Measurements from ENCODE around the gene FBXW8. TPM values are rescaled to one million over a fixed set of nuclear protein-coding genes. Genes with fewer than 3 reads are reported as not detected.
"Not testable (repeated sequence)": the region's sequence is repeated elsewhere in the genome, so short reads cannot be mapped to it uniquely, and the experiment has no call there.

FBXW8 gene
- total RNA-seq, 1 experiment from 2014 or later: 34.8 TPM

DNA sequence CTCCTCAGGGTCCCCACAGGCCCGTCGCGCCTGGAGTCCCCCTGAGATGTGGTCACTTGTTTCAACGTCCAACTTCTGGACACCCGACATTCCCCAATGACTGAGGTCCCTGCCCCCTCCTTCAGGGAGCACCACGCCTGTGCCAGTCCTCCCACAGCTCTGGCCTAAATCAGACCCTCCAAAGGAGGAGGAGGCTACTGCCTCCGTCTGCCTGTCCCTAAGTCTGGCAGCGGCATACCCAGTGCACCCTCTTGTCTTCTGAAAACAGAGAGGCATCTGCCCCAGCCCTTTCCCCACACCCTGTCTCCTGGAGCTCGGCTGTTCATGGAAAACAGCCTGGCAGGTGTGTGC is 142.3 kb downstream of the FBXW8 start:
- Histone ChIP-seq H3K4me3 (ENCODE audit: low read length) (peak overlapping the region; percentile 54; the same call in 1 of the 2 replicates), H3K27ac (ENCODE audit: low read length) (peak overlapping the region; percentile 100), H3K9ac (ENCODE audit: low read length) (peak overlapping the region; percentile 84), H2AFZ (ENCODE audit: low read length) (no peak overlapping the region), H3K27me3 (ENCODE audit: low read length) (no peaks in the 10 kb centered on the region), H3K79me2 (ENCODE audit: low read length) (no peaks in the 10 kb centered on the region; the same call in 1 of the 2 replicates), H3K4me1 (ENCODE audit: low read length) (peaks cover 72% of the 10 kb centered on the region), H3K36me3 (ENCODE audit: insufficient read depth, low read length) (peaks cover 7% of the 10 kb centered on the region; the same call in 1 of the 2 replicates), H3K4me2 (ENCODE audit: low read depth, low read length, poor library complexity, severe bottlenecking) (peak overlapping the region; percentile 95), H3K9me2 (replicated peaks; ENCODE audit: insufficient read depth, low read length) (no peaks in the 10 kb centered on the region), H3K9me3 (ENCODE audit: low read length) (no peaks in the 10 kb centered on the region), H4K20me1 (ENCODE audit: insufficient read depth, low read depth, low read length) (no peaks in the 10 kb centered on the region)
- peak; percentile 63 for DNase-seq

DNA sequence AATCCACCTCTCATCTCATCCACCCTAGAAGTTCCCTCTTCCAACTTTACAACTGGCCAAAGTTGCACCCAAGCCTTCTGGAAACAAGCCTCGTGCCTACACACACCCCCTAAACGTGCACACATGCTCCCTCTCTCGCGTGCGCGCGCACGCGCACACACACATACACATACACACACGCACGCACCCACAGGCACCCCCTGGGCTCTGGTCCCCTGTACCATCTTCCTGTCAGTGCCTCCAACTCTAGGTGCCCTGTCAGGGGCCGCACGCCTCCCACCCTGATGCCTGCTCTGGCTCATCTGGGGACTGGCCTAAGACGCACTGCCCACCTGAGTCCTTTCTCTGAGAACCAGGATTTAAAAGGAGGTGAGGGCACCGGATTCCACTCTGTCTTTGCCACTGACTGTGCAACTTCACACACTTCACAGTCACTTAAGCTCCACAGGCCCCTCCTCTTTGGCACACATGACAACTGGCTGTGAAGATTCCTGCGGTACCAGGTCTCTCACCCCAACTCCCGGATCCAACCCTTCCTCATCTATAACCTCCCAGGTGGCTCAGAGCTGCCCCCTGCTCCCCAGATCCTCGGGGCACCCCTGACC is 142.9 kb downstream of the FBXW8 start:
- Histone ChIP-seq H3K9me3 (ENCODE audit: low read length) (no peaks in the 10 kb centered on the region), H3K9ac (ENCODE audit: low read length) (peak overlapping the region; percentile 84), H3K4me1 (ENCODE audit: low read length) (peaks cover 72% of the 10 kb centered on the region), H3K27ac (ENCODE audit: low read length) (peak overlapping the region; percentile 100), H3K9me2 (replicated peaks; ENCODE audit: insufficient read depth, low read length) (no peaks in the 10 kb centered on the region), H3K4me2 (ENCODE audit: low read depth, low read length, poor library complexity, severe bottlenecking) (peak overlapping the region; percentile 95), H3K4me3 (ENCODE audit: low read length) (no peak overlapping the region), H3K36me3 (ENCODE audit: insufficient read depth, low read length) (peaks cover 6% of the 10 kb centered on the region; the same call in 1 of the 2 replicates), H3K79me2 (ENCODE audit: low read length) (no peaks in the 10 kb centered on the region), H4K20me1 (ENCODE audit: insufficient read depth, low read depth, low read length) (no peaks in the 10 kb centered on the region), H3K27me3 (ENCODE audit: low read length) (no peaks in the 10 kb centered on the region), H2AFZ (ENCODE audit: low read length) (no peak overlapping the region)
- DNase-seq: peak; percentile 53

DNA sequence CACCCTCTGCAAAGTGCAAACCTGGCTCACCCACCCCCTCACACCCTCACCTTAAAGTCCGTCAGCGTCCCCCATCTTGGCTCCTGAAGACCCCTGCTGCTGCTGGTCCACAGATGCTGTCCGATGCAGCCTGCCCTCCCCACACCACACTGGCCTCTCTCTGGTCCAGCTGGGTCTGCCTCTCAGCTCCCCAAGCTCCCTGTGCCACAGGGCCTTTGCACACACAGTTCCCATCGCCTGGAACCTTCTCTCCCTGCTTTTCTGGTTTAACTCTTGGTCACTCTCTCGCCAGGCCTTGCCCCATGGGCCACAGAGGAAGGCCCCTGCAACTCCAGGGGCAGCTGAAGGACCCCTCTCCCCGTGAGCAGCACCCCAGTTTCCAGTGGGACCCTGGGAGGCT is 143.5 kb downstream of the FBXW8 start:
- Histone ChIP-seq H3K9me2 (replicated peaks; ENCODE audit: insufficient read depth, low read length) (no peaks in the 10 kb centered on the region), H2AFZ (ENCODE audit: low read length) (no peak overlapping the region), H3K4me3 (ENCODE audit: low read length) (no peak overlapping the region), H3K9me3 (ENCODE audit: low read length) (no peaks in the 10 kb centered on the region), H3K27ac (ENCODE audit: low read length) (peak overlapping the region; percentile 100), H3K27me3 (ENCODE audit: low read length) (no peaks in the 10 kb centered on the region), H3K79me2 (ENCODE audit: low read length) (no peaks in the 10 kb centered on the region; the same call in 1 of the 2 replicates), H3K36me3 (ENCODE audit: insufficient read depth, low read length) (no peaks in the 10 kb centered on the region; the same call in 1 of the 2 replicates), H3K9ac (ENCODE audit: low read length) (no peak overlapping the region), H4K20me1 (ENCODE audit: insufficient read depth, low read depth, low read length) (no peaks in the 10 kb centered on the region), H3K4me2 (ENCODE audit: low read depth, low read length, poor library complexity, severe bottlenecking) (no peak overlapping the region), H3K4me1 (ENCODE audit: low read length) (peaks cover 72% of the 10 kb centered on the region)
- no peak for DNase-seq

DNA sequence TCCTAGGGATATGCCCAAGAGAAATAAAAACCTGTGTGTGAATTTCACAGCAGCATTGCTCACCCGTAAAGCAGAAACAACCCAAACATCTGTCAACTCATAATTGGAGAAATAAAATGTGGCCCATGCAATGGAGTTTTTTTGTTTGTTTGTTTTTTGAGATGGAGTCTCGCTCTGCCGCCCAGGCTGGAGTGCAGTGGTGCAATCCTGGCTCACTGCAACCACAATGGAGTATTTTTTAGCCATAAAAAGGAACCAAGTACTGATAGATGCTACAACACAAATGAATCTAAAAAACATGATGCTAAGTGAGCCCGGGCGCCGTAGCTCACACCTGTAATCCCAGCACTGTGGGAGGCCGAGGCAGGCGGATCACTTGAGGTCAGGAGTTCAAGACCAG is 146.9 kb downstream of the FBXW8 start:
- not testable (repeated sequence) for H3K9me3 ChIP-seq (ENCODE audit: low read length); H3K4me3 ChIP-seq (ENCODE audit: low read length); H2AFZ ChIP-seq (ENCODE audit: low read length); DNase-seq; H4K20me1 ChIP-seq (ENCODE audit: insufficient read depth, low read depth, low read length); H3K9ac ChIP-seq (ENCODE audit: low read length); H3K79me2 ChIP-seq (ENCODE audit: low read length); H3K4me2 ChIP-seq (ENCODE audit: low read depth, low read length, poor library complexity, severe bottlenecking); H3K36me3 ChIP-seq (ENCODE audit: insufficient read depth, low read length); H3K9me2 ChIP-seq (replicated peaks; ENCODE audit: insufficient read depth, low read length); H3K27me3 ChIP-seq (ENCODE audit: low read length)
- H3K27ac ChIP-seq (ENCODE audit: low read length): peak overlapping the region; percentile 70
- H3K4me1 ChIP-seq (ENCODE audit: low read length): peaks cover 70% of the 10 kb centered on the region

DNA sequence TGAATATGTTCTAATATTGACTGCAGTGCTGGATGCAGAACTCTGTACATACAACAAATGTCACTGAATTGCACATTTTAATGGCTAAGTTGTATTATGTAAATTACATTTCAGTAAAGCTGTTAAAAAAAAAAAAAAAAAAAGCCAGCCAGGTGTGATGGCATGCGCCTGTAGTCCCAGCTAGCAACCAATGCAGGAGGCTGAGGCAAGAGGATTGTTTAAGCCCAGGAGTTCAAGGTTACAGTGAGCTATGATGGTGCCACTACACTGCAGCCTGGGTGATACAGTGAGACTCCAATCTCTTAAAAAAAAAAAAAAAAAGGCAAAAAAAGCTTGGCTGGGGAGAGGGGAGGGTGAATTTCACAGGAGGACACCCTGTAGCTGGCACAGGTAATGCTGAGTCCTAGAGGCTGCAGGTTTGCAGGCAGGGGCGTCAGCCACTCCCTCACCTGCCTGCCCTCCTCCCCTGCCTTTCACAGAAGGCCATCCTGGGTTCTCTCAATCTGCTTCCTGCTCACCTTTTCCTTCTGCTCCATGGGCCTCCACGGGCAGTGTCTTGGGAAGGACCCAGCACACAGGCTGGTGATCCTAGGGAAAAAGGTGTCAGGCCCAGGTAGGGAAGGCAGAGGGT is 147.8 kb downstream of the FBXW8 start:
- no peaks in the 10 kb centered on the region for H3K27me3 ChIP-seq (ENCODE audit: low read length)
- H2AFZ ChIP-seq (ENCODE audit: low read length): no peak overlapping the region
- peak overlapping the region; percentile 70 for H3K27ac ChIP-seq (ENCODE audit: low read length)
- H3K9ac ChIP-seq (ENCODE audit: low read length): peak overlapping the region; percentile 32; the same call in 1 of the 2 replicates
- H4K20me1 ChIP-seq (ENCODE audit: insufficient read depth, low read depth, low read length): no peaks in the 10 kb centered on the region
- no peak overlapping the region for H3K4me3 ChIP-seq (ENCODE audit: low read length)
- no peaks in the 10 kb centered on the region for H3K9me2 ChIP-seq (replicated peaks; ENCODE audit: insufficient read depth, low read length)
- no peaks in the 10 kb centered on the region for H3K9me3 ChIP-seq (ENCODE audit: low read length)
- DNase-seq: peak; percentile 59
- no peaks in the 10 kb centered on the region; the same call in 1 of the 2 replicates for H3K36me3 ChIP-seq (ENCODE audit: insufficient read depth, low read length)
- H3K79me2 ChIP-seq (ENCODE audit: low read length): peaks cover 8% of the 10 kb centered on the region
- H3K4me2 ChIP-seq (ENCODE audit: low read depth, low read length, poor library complexity, severe bottlenecking): peak overlapping the region; percentile 29
- peaks cover 70% of the 10 kb centered on the region for H3K4me1 ChIP-seq (ENCODE audit: low read length)

DNA sequence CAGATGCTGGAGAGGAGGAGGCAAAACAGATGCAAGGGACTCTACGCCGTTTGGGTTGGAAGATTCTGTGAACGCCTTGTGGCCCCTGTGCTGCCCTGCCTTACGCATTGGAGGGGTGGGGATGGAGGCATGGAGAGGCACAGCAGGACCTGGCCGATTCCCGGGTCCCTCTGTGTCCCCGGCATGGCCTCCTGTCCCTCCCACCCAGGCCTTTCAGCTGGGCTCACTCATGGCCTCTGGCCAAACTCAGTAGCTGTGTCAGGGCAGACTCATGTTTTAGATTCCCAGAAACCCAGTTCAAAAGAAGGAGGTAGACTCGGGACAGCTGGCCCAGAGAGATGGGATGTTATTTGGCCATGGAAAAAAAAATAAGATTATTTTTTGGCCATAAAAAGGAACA is 148.4 kb downstream of the FBXW8 start:
- no peaks in the 10 kb centered on the region for H3K27me3 ChIP-seq (ENCODE audit: low read length)
- H3K4me2 ChIP-seq (ENCODE audit: low read depth, low read length, poor library complexity, severe bottlenecking): no peak overlapping the region
- peak overlapping the region; percentile 32 for H3K9ac ChIP-seq (ENCODE audit: low read length)
- H3K9me2 ChIP-seq (replicated peaks; ENCODE audit: insufficient read depth, low read length): no peaks in the 10 kb centered on the region
- peaks cover 8% of the 10 kb centered on the region for H3K79me2 ChIP-seq (ENCODE audit: low read length)
- no peaks in the 10 kb centered on the region for H4K20me1 ChIP-seq (ENCODE audit: insufficient read depth, low read depth, low read length)
- no peak overlapping the region for H3K4me3 ChIP-seq (ENCODE audit: low read length)
- no peaks in the 10 kb centered on the region; the same call in 1 of the 2 replicates for H3K36me3 ChIP-seq (ENCODE audit: insufficient read depth, low read length)
- H3K27ac ChIP-seq (ENCODE audit: low read length): peak overlapping the region; percentile 70; the same call in 1 of the 2 replicates
- peaks cover 65% of the 10 kb centered on the region for H3K4me1 ChIP-seq (ENCODE audit: low read length)
- no peak overlapping the region for H2AFZ ChIP-seq (ENCODE audit: low read length)
- no peak for DNase-seq
- no peaks in the 10 kb centered on the region for H3K9me3 ChIP-seq (ENCODE audit: low read length)

DNA sequence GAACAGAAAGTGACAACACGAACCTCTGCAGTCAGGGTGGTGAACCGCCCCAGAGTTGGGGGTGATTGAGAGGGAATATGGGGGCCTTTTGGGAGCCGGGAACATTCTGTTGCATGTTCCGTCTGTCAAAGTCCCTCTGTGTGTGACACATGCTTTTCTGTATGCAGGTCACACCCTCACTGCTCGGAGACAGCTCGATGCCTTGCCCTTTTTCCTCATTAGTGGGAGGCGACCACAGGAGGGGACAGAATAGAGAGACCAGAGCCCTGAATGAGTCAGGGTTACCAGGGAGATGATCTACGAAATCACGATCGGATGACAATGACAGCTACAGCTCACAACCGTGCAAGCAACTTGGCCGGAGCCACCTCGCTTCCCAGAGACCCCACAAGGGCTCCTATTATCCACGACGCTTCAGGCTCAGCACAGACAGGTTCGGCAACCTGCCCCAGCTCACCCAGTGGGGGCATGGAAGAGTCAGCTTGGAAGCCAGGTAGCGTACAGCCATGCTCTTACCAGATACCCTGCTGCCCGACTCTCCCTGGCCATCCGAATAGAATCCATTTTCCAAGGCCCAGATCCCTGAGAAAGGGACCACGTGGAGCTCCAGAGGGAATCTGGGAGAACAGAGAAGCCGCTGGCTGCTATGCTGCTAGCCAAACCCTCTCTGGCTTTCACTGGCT is 149.6 kb downstream of the FBXW8 start:
- Histone ChIP-seq H3K9me3 (ENCODE audit: low read length) (no peaks in the 10 kb centered on the region), H3K9ac (ENCODE audit: low read length) (0 out of 2 replicates have a peak overlapping the region, but pooled peaks have one; percentile 11), H3K4me1 (ENCODE audit: low read length) (peaks cover 72% of the 10 kb centered on the region), H3K36me3 (ENCODE audit: insufficient read depth, low read length) (no peaks in the 10 kb centered on the region; the same call in 1 of the 2 replicates), H3K4me2 (ENCODE audit: low read depth, low read length, poor library complexity, severe bottlenecking) (no peak overlapping the region), H3K4me3 (ENCODE audit: low read length) (no peak overlapping the region), H2AFZ (ENCODE audit: low read length) (no peak overlapping the region), H3K27ac (ENCODE audit: low read length) (peak overlapping the region; percentile 55), H3K9me2 (replicated peaks; ENCODE audit: insufficient read depth, low read length) (no peaks in the 10 kb centered on the region), H3K79me2 (ENCODE audit: low read length) (peaks cover 8% of the 10 kb centered on the region), H4K20me1 (ENCODE audit: insufficient read depth, low read depth, low read length) (no peaks in the 10 kb centered on the region), H3K27me3 (ENCODE audit: low read length) (no peaks in the 10 kb centered on the region)
- DNase-seq: no peak

DNA sequence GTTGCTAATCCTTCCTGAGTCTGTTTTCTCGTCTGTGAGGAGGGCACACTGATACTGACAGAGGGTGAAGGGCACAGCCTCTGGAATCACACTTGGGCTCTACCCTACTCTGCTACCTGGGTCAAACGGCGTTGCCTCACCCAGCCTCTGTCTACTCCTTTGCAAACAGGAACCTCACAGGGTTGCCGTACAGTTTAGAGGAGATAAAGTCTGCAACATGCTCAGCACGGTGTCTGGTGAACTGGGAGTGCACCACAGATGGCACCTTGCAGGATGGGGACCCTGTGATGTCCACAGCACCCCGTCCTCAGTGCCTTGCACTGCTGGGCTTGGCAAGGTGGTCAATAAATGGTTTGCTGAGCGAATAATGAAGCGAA is 150.2 kb downstream of the FBXW8 start:
- no peak overlapping the region for H2AFZ ChIP-seq (ENCODE audit: low read length)
- H3K27ac ChIP-seq (ENCODE audit: low read length): peak overlapping the region; percentile 55
- no peaks in the 10 kb centered on the region for H3K9me2 ChIP-seq (replicated peaks; ENCODE audit: insufficient read depth, low read length)
- no peaks in the 10 kb centered on the region for H4K20me1 ChIP-seq (ENCODE audit: insufficient read depth, low read depth, low read length)
- H3K27me3 ChIP-seq (ENCODE audit: low read length): no peaks in the 10 kb centered on the region
- H3K36me3 ChIP-seq (ENCODE audit: insufficient read depth, low read length): no peaks in the 10 kb centered on the region; the same call in 1 of the 2 replicates
- H3K9me3 ChIP-seq (ENCODE audit: low read length): no peaks in the 10 kb centered on the region
- H3K79me2 ChIP-seq (ENCODE audit: low read length): peaks cover 12% of the 10 kb centered on the region
- H3K9ac ChIP-seq (ENCODE audit: low read length): 0 out of 2 replicates have a peak overlapping the region, but pooled peaks have one; percentile 11
- no peak overlapping the region for H3K4me2 ChIP-seq (ENCODE audit: low read depth, low read length, poor library complexity, severe bottlenecking)
- no peak overlapping the region for H3K4me3 ChIP-seq (ENCODE audit: low read length)
- DNase-seq: no peak
- peaks cover 72% of the 10 kb centered on the region for H3K4me1 ChIP-seq (ENCODE audit: low read length)
